Nephron (organoid): ENCODE results near the gene DUT.
"Not testable (repeated sequence)": the region's sequence is repeated elsewhere in the genome, so short reads cannot be mapped to it uniquely, and the experiment has no call there.

ENCODE experiments used
- H3K27ac Mint-ChIP-seq, 3 experiments: 2 replicates each; pipeline ENCODE4 v1.8.0; 2020; ENCODE audit warnings: mixed read lengths in 3 of 3, mild to moderate bottlenecking in 2 of 3, moderate library complexity in 1 of 3
- H3K27me3 Mint-ChIP-seq: 2 replicates; pipeline ENCODE4 v1.8.0; 2021; ENCODE audit warnings: low read depth, mild to moderate bottlenecking, moderate library complexity, mixed read lengths
- H3K36me3 Mint-ChIP-seq: 2 replicates; pipeline ENCODE4 v1.8.0; 2020; ENCODE audit warnings: low read depth, mixed read lengths
- H3K4me1 Mint-ChIP-seq: 2 replicates; pipeline ENCODE4 v1.8.0; 2020; ENCODE audit warnings: mixed read lengths
- H3K4me3 Mint-ChIP-seq, 3 experiments: 2 replicates each; pipeline ENCODE4 v1.8.0; 2020; ENCODE audit warnings: mild to moderate bottlenecking in 3 of 3, mixed read lengths in 3 of 3, moderate library complexity in 2 of 3
- H3K9me3 Mint-ChIP-seq: 2 replicates; pipeline ENCODE4 v1.8.0; 2020; ENCODE audit warnings: mixed read lengths
- TF ChIP-seq, protein P1 (sequence below), 3 experiments: fragments of 200-600 bp; sonication (generic); IDR thresholded peaks; one replicate each; pipeline ENCODE4 v1.5.0; 2021; ENCODE audit warnings: antibody characterized with exemption in 3 of 3; ENCODE audit not compliant: unreplicated experiment in 3 of 3

The DUT gene

DNA sequence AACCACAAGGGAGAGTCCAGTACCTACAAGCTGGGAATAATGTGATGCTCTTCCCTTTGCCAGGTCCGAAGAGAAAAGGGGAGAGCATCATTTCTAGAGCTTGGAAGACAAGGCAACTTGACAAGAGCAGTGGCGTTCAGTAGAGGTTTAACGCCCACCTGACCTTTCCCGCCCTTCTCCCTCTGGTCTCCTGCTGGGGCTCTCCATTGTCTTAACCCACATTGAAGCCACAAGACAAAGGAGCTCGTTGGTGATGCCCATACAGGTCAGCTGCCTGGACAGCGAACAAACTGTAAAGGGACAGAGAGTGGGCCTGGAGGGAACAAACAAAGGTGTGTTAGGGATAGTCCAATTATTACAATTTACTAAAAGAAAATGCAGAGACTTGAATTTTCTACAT is 13.1 kb upstream of the DUT start:
- H3K4me3 Mint-ChIP-seq: no peak overlapping the region
- H3K9me3 Mint-ChIP-seq: peaks cover 2% of the 10 kb centered on the region
- H3K4me1 Mint-ChIP-seq: no peaks in the 10 kb centered on the region
- H3K36me3 Mint-ChIP-seq: no peaks in the 10 kb centered on the region
- no peak overlapping the region for H3K27ac Mint-ChIP-seq
- TF ChIP-seq, protein P1, sequence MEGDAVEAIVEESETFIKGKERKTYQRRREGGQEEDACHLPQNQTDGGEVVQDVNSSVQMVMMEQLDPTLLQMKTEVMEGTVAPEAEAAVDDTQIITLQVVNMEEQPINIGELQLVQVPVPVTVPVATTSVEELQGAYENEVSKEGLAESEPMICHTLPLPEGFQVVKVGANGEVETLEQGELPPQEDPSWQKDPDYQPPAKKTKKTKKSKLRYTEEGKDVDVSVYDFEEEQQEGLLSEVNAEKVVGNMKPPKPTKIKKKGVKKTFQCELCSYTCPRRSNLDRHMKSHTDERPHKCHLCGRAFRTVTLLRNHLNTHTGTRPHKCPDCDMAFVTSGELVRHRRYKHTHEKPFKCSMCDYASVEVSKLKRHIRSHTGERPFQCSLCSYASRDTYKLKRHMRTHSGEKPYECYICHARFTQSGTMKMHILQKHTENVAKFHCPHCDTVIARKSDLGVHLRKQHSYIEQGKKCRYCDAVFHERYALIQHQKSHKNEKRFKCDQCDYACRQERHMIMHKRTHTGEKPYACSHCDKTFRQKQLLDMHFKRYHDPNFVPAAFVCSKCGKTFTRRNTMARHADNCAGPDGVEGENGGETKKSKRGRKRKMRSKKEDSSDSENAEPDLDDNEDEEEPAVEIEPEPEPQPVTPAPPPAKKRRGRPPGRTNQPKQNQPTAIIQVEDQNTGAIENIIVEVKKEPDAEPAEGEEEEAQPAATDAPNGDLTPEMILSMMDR (IDR thresholded peaks at IDR 0.05; ENCODE audit: unreplicated experiment in 3 of 3): no peak
- no peaks in the 10 kb centered on the region for H3K27me3 Mint-ChIP-seq

DNA sequence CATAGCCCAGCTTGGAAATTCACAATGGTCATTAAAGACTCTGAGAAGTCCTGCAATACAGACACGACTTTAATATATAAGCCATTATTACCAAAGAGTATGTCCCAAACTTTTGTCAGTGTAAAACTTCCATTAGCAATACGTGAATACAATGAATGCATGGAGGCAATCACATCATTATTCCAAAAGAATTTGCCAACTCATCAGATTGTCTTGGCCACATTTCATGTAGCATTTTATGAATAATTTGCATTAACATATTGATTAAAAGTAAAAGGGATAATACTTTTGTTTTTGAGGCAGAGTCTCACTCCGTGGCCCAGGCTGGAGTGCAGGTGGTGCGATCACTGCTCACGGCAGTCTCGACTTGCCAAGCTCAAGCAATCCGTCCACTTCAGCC is 7.9 kb upstream of the DUT start:
- H3K9me3 Mint-ChIP-seq: no peaks in the 10 kb centered on the region
- no peaks in the 10 kb centered on the region for H3K27me3 Mint-ChIP-seq
- H3K4me3 Mint-ChIP-seq: no peak overlapping the region
- H3K4me1 Mint-ChIP-seq: peaks cover 15% of the 10 kb centered on the region
- H3K36me3 Mint-ChIP-seq: no peaks in the 10 kb centered on the region
- TF ChIP-seq, protein P1 (IDR thresholded peaks at IDR 0.05; ENCODE audit: unreplicated experiment in 3 of 3): no peak
- no peak overlapping the region for H3K27ac Mint-ChIP-seq

DNA sequence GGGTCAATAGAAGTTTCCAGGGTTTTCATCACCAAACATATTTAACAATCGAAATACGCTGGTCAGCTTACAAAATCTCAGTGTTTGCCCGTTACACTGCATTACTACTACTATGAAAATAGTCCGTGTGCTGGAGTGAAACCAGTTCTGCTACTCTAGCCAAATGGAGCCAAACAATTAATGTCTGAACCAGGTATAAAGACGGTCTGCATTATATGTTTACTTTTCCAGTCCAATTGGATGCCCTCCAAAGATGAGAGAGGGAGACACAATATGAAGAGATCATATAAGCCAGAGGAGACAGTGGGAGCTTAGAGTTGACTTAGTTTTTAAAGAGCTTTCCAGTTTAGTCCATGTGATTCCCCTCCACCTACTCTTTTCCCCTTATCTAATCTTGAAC is 6.3 kb upstream of the DUT start:
- H3K4me1 Mint-ChIP-seq: peaks cover 16% of the 10 kb centered on the region
- H3K27ac Mint-ChIP-seq: peak overlapping the region in 2 of 3 experiments; percentile 32
- no peaks in the 10 kb centered on the region for H3K9me3 Mint-ChIP-seq
- H3K27me3 Mint-ChIP-seq: no peaks in the 10 kb centered on the region
- TF ChIP-seq, protein P1 (IDR thresholded peaks at IDR 0.05; ENCODE audit: unreplicated experiment in 3 of 3): no peak
- no peak overlapping the region for H3K4me3 Mint-ChIP-seq
- no peaks in the 10 kb centered on the region for H3K36me3 Mint-ChIP-seq

DNA sequence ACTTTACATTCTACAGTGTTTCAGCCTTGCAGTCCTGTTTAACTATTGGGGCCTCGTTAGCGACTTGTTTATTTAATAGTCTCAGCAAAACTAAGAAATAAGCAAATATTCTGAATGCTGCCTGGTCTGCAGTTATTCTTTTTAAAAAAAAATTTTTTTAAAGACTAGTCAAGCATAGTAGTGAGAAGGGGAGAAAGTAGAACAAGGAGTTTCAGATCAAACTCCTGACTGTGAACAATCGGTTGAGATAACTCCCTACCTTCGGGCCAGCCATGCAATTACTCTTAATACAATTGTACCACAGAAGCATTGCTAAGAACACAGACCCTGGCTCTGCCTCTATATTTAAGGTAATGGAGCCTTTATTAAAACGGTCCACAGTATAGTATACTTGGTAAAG is 5.8 kb upstream of the DUT start:
- Mint-ChIP-seq H3K4me3 (no peak overlapping the region), H3K4me1 (peaks cover 21% of the 10 kb centered on the region), H3K27me3 (no peaks in the 10 kb centered on the region), H3K27ac (peak overlapping the region in 2 of 3 experiments; percentile 32 to 60), H3K36me3 (no peaks in the 10 kb centered on the region), H3K9me3 (no peaks in the 10 kb centered on the region)
- TF ChIP-seq, protein P1 (IDR thresholded peaks at IDR 0.05; ENCODE audit: unreplicated experiment in 3 of 3): no peak

DNA sequence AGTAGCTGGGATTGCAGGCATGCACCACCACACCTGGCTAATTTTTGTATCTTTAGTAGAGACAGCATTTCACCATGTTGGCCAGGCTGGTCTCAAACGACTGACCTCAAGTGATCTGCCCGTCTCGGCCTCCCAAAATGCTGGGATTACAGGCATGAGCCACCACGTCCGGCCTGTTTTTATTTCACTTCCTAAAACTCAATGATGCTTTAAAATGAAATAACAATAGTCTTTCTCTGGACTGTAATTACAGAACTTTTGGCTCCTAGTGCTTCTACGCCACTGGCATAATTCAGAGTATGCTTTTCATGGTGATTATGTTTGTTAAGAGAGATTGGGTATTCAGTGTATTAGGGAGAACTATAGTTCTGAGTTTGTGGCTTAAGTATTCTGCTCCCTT is 5.0 kb upstream of the DUT start:
- Mint-ChIP-seq H3K4me1 (peaks cover 21% of the 10 kb centered on the region), H3K27ac (peak overlapping the region in 1 of 3 experiments; percentile 10)
- not testable (repeated sequence) for H3K4me3 Mint-ChIP-seq, H3K9me3 Mint-ChIP-seq, H3K36me3 Mint-ChIP-seq, H3K27me3 Mint-ChIP-seq

DNA sequence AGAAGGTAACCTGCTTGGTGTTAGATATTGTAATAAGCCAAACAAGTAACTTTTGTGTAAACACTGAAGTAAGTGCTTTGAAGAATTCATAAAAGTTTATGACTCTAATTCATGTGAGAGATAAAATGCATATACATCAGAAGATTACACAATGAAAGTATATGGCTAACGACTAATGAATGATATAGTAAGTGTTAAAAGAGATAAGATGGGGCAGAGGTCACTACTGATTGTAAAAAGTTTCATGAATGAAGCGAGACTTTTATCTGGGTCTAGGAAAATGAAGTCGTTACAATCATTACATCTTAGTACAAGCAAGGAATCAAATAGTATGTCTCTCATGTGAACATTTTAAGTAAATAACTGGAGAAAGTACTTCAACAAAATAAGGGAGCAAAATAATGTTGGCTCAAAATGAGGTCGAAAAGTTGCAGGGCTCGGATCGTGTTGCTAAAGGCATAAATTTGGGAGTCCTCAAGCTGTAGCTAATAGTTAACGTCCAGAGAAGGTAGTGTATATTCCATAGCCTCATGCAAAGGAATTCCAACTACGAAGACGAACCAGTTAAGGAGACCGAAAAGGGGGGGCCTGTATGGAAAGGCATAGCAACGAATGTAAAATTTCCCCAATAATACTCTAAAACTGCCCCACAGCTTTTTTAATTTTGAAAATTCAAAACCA is 984 bp upstream of the DUT start:
- Mint-ChIP-seq H3K4me3 (peak overlapping the region; percentile 97 to 100 (median 100)), H3K4me1 (peaks cover 41% of the 10 kb centered on the region), H3K27me3 (no peaks in the 10 kb centered on the region), H3K36me3 (peaks cover 3% of the 10 kb centered on the region), H3K27ac (peak overlapping the region; percentile 97 to 99 (median 98)), H3K9me3 (no peaks in the 10 kb centered on the region)
- TF ChIP-seq, protein P1 (IDR thresholded peaks at IDR 0.05; ENCODE audit: unreplicated experiment in 3 of 3): no peak
